BJ (cell line): ENCODE data around the gene ECE1. TPM values are rescaled to one million over a fixed set of nuclear protein-coding genes. Genes with fewer than 3 reads are reported as not detected.

Experiments used
- CTCF ChIA-PET: fragments of 350-600 bp; formaldehyde crosslinking; extraction: SDS; loops from one replicate; lab custom pipeline; 2021; ENCODE audit warnings: antibody characterized with exemption, inconsistent platforms; lab: Yijun Ruan, JAX
- POLR2A ChIA-PET: fragments of 300-600 bp; sonication (Branson Sonifier 250); formaldehyde crosslinking; extraction: SDS; loops from one replicate; lab custom pipeline; 2021; ENCODE audit warnings: antibody characterized with exemption; lab: Charles Lee
- DNase-seq: peaks from one replicate; pipeline ENCODE4 v3.0.0-alpha.2; 2011; ENCODE audit warnings: low read depth
- H3K27me3 ChIP-seq: 2 replicates; pipeline ENCODE4 v1.6.0; 2011; ENCODE audit warnings: low read length; ENCODE audit not compliant: control insufficient read depth, insufficient read depth
- H3K36me3 ChIP-seq: 2 replicates; pipeline ENCODE4 v1.5.1; 2011; ENCODE audit warnings: low read length; ENCODE audit not compliant: control insufficient read depth, insufficient read depth
- H3K4me3 ChIP-seq: 2 replicates; pipeline ENCODE4 v1.5.1; 2011; ENCODE audit warnings: low read depth, mild to moderate bottlenecking, control low read depth, low read length
- CTCF ChIP-seq: IDR thresholded peaks from 2 replicates; pipeline ENCODE4 v1.5.1; 2011; ENCODE audit warnings: low read depth, mild to moderate bottlenecking, control low read depth, inconsistent platforms, low read length, moderate library complexity; ENCODE audit not compliant: insufficient read depth
- polyA plus RNA-seq: library from polyadenylated mRNA; depleted of rRNA; stranded (reverse); fragments of >200 nt; gene quantifications from 2 replicates; pipeline ENCODE4 v1.2.3, GENCODE V29; 2011

Gene ECE1
- polyA plus RNA-seq, 1 experiment: 150 TPM

GRCh38 chr1:21334214-21335087 is 44.2 kb upstream of the ECE1 start:
- TF ChIP-seq CTCF: peak; percentile 96
- peak; percentile 66 for DNase-seq
- CTCF ChIA-PET: interaction anchor here (0.6 to 5.0 kb wide), 30 partner anchors 8 to 111 kb away, joined by 3 to 47 read pairs (median 4); no protein-coding TSS in a partner anchor
- POLR2A ChIA-PET: no interaction called here
- peak overlapping the region; percentile 7; the same call in 1 of the 2 replicates for H3K4me3 ChIP-seq
- H3K27me3 ChIP-seq: no peaks in the 10 kb centered on the region
- peaks cover 5% of the 10 kb centered on the region; the same call in 1 of the 2 replicates for H3K36me3 ChIP-seq

GRCh38 chr1:21333824-21334213 is 43.6 kb upstream of the ECE1 start:
- peak overlapping the region; percentile 7; the same call in 1 of the 2 replicates for H3K4me3 ChIP-seq
- ChIA-PET CTCF (interaction anchor here (0.6 to 3.3 kb wide), 20 partner anchors 8 to 110 kb away, joined by 3 to 23 read pairs (median 5); no protein-coding TSS in a partner anchor), POLR2A (no interaction called here)
- no peak for DNase-seq
- TF ChIP-seq CTCF: no peak
- H3K27me3 ChIP-seq: no peaks in the 10 kb centered on the region
- H3K36me3 ChIP-seq: peaks cover 4% of the 10 kb centered on the region; the same call in 1 of the 2 replicates

GRCh38 chr1:21332554-21333311 is 42.5 kb upstream of the ECE1 start:
- DNase-seq: no peak
- ChIA-PET POLR2A (no interaction called here), CTCF (interaction anchor here (0.7 to 3.3 kb wide), 6 partner anchors 8 to 77 kb away, joined by 3 to 23 read pairs (median 6); no protein-coding TSS in a partner anchor)
- no peak for TF ChIP-seq CTCF
- peaks cover 6% of the 10 kb centered on the region; the same call in 1 of the 2 replicates for H3K36me3 ChIP-seq
- no peak overlapping the region for H3K4me3 ChIP-seq
- no peaks in the 10 kb centered on the region for H3K27me3 ChIP-seq

- no peak for TF ChIP-seq CTCF
These were observed 41.7 kb upstream of the ECE1 start for GRCh38 chr1:21331752-21332478.

More at GRCh38 chr1:21331752-21332478, 41.7 kb upstream of the ECE1 start:
- DNase-seq: no peak
- CTCF ChIA-PET: interaction anchor here (1.0 to 2.5 kb wide), 3 partner anchors 9 to 76 kb away, joined by 3 to 23 read pairs (median 3); no protein-coding TSS in a partner anchor
- no peak overlapping the region for H3K4me3 ChIP-seq
- H3K27me3 ChIP-seq: no peaks in the 10 kb centered on the region
- POLR2A ChIA-PET: no interaction called here
- H3K36me3 ChIP-seq: peaks cover 6% of the 10 kb centered on the region; the same call in 1 of the 2 replicates
